ENCODE results near the gene ZNF236. TPM values are rescaled to one million over a fixed set of nuclear protein-coding genes. Genes with fewer than 3 reads are reported as not detected.

The ZNF236 gene
- polyA plus RNA-seq, 3 donors from 2014 or later = 2.2 to 11.5 (median 3.4) TPM

DNA sequence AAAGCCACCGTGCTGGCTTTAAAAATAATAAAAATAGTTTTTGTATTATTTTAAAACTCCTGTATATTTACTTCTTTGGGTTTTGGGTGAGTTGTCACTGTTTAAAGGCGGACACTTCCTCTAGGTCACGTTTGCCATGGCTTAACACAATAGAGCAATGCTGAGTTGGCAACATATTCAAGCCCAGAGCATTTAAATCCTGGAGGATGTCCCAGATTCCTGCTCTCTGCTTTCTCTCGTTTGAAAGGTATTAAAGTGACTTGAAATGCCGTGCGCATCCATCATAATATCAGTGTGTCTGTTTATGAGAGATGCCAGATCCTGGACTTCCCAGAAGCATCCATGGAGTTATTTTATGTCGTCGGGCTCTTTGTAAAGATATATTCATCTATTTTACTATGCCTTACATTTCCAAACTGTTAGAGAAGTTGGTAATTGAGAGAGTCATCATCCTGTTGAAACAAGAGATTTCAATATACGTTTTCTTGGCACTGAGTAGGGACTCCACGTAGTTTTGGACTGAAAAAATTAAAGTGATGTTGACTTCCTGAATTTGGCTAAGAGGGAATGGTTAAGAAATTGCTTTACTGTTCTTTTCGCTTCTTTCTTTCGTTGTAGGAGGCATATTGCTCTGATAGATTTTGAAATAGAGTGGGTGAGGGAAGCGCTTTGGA, 150.6 kb downstream of the ZNF236 start:
- H3K27ac Mint-ChIP-seq = no peak overlapping the region
- no peak overlapping the region for H3K4me3 Mint-ChIP-seq
- no peaks in the 10 kb centered on the region for H3K9me3 Mint-ChIP-seq
- H3K27me3 Mint-ChIP-seq (ENCODE audit: low read depth in 3 of 3) = peaks cover 0 to 2% (median 0%) of the 10 kb centered on the region in 3 donors
- DNase-seq = no peak
- no peaks in the 10 kb centered on the region for H3K4me1 Mint-ChIP-seq
- peaks cover 6 to 19% (median 8%) of the 10 kb centered on the region in 3 donors for H3K36me3 Mint-ChIP-seq

DNA sequence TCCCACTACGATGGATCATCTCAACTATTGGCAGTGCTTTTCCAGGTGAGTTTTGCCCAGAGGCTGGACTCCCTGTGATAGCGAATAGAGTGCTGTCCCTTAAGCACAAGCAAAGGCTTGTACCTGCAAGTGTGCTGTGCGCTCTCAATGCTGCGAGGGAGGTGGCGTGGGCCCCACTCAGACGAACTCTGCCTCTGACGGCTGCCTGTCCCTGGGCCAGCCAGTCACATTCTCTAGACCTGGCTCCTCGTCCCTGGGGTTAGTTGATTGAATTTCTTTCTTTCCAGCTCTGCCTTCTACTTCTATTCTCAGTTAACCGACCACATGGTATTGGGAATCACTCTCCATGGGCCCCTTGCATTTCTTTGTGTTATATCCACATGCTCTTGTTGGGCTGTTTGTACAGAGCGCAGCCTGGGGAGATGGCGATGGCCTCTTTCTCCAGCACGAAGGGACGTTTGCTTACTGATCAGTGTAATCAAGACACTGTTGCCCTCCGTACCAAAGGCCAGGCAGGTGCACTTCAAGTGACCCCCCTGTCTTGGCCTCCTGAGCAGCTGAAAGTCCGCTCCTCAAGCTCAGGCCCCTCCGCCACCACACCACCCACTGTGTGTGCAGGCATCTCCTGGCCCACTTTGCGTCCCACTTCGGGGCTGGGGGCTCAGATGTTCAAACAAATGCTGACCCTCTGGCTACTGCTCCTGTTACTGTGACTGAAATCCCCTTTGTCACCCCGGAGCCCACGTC, 151.3 kb downstream of the ZNF236 start:
- H3K4me3 Mint-ChIP-seq = no peak overlapping the region
- peaks cover 0 to 6% (median 2%) of the 10 kb centered on the region in 3 donors for H3K27me3 Mint-ChIP-seq (ENCODE audit: low read depth in 3 of 3)
- no peak overlapping the region for H3K27ac Mint-ChIP-seq

DNA sequence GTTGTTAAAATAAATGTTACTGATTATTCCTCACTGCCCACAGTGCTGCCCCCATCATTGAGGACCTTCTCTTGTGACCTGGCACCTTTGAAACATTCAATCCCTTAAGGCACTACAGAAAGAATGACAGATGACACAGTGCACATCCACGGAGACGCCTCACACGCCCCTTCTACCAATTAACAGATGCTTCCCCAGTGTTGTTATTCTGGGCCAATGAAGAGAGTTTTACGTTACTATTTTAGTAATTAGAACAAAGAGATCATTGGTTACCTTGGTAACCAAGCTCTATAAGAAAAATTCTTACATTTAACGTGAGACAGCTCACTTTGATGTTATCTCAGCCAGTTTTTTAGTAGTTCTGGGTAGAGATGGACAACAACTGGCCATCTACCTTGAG, 152.0 kb downstream of the ZNF236 start:
- Mint-ChIP-seq H3K9me3 (no peaks in the 10 kb centered on the region), H3K4me3 (no peak overlapping the region), H3K27me3 (ENCODE audit: low read depth in 3 of 3) (peaks cover 2 to 10% (median 3%) of the 10 kb centered on the region in 3 donors), H3K4me1 (no peaks in the 10 kb centered on the region), H3K27ac (no peak overlapping the region), H3K36me3 (peaks cover 6 to 23% (median 7%) of the 10 kb centered on the region in 3 donors)
- DNase-seq = no peak

More for the DNA sequence above, 151.3 kb downstream of the ZNF236 start:
- H3K9me3 Mint-ChIP-seq = no peaks in the 10 kb centered on the region
- no peaks in the 10 kb centered on the region for H3K4me1 Mint-ChIP-seq
- H3K36me3 Mint-ChIP-seq = peaks cover 5 to 22% (median 7%) of the 10 kb centered on the region in 3 donors
- DNase-seq = no peak

DNA sequence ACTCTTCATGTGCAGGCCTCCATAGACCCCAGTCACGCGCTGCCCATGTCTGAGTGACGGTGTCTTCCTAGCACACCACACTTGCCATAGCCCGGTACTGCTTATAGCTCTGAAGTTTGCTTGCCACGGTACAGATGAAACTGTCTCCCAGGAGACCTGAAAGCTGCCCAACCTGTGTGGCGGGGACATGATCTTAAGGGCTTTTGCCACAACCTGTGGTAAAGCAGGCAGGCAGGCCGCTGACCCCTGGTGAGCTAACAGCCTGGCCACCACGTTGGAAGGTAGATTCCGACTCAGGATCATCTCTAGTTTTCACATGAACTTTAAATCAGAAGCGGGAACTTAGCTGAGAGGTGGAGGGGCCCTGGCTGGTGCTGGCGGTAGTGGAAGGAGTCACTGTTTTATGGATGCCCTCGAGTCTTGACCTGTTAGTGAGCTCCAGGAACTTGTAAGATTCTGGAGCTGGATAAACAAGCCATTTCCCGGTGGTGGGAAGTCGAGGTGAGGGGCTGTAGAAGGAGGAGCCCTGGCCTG, 153.3 kb downstream of the ZNF236 start:
- Mint-ChIP-seq H3K4me1 (no peaks in the 10 kb centered on the region), H3K27me3 (ENCODE audit: low read depth in 3 of 3) (peaks cover 2 to 13% (median 3%) of the 10 kb centered on the region in 3 donors), H3K9me3 (no peaks in the 10 kb centered on the region), H3K4me3 (no peak overlapping the region), H3K36me3 (peaks cover 10 to 27% (median 14%) of the 10 kb centered on the region in 3 donors), H3K27ac (peak overlapping the region in 1 of 6 donors; percentile 40)
- no peak for DNase-seq

DNA sequence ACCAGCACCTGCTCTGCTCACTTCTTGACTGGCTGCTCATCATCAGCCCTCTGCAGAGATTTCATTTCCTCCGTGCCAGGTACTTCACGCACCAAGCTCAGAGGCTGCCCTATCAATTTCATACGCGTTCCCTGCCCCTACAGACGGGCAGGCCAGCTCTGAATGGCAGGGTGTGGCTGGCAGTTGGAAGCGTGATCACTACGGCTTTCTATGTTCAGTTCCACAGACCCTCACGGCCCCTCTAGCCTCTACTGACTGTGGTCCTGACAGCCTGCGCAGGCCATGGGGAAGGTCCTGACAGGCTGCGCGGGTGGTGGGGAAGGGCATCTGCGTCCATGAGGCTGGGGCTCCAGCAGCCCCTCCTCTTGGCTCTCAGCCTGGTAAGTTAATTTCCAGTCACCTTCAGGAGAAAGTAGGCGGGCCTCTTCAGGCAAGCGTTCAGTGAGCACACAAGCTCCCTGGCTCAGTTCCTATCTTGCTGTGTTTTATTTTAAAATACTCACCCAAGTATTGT, 154.8 kb downstream of the ZNF236 start:
- Mint-ChIP-seq H3K36me3 (peaks cover 10 to 24% (median 14%) of the 10 kb centered on the region in 3 donors), H3K9me3 (no peaks in the 10 kb centered on the region), H3K4me3 (no peak overlapping the region), H3K27me3 (ENCODE audit: low read depth in 3 of 3) (peaks cover 2 to 16% (median 3%) of the 10 kb centered on the region in 3 donors), H3K4me1 (no peaks in the 10 kb centered on the region), H3K27ac (no peak overlapping the region)
- DNase-seq = no peak

DNA sequence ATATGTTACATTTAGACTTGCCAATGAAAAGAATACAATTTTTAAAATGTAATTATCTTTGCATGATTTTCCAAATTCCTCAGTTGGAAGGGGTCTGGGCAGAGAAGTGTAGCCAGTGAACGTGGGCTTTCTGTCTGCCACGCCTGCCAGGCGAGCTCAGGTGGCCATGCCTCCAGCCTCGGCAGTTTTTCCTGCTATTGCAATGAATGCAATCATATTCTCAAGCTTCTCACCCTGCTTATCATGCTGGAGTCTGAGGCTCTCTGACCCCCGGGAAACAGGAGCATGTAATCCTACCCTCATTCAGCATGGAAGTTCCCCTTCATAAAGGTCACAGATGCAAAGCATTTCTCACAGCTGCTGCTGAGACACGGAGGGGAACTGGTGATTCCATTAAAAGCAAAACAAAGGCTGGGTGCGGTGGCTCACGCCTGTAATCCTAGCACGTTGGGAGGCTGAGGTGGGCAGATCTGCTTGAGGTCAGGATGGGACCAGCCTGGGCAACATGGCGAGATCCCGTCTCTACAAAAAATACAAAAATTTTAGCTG, 155.4 kb downstream of the ZNF236 start:
- Mint-ChIP-seq H3K27me3 (ENCODE audit: low read depth in 3 of 3) (peaks cover 3 to 16% (median 4%) of the 10 kb centered on the region in 3 donors), H3K4me1 (no peaks in the 10 kb centered on the region), H3K27ac (no peak overlapping the region), H3K9me3 (no peaks in the 10 kb centered on the region), H3K4me3 (no peak overlapping the region), H3K36me3 (peaks cover 10 to 24% (median 14%) of the 10 kb centered on the region in 3 donors)
- DNase-seq = no peak

DNA sequence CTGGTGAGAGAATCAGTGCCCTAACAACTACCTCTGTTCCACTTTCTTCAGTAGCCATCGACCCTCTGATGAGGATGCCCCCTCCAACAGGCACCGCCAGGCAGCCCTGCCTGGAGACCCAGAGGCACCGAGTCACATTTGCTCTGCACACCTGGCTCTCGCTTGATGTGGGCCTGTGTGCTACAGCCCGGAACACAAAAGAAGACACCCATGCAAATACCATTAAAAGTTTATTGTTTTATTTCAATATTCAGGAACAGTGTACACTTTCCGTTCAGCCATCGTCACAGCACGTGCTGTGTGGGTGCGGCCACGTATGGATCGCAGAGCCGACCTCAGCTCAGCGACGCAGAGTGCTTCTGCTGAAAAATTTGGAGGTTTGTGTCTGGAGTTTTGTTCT, 156.3 kb downstream of the ZNF236 start:
- Mint-ChIP-seq H3K27ac (peak overlapping the region in 1 of 6 donors; percentile 53), H3K4me3 (no peak overlapping the region), H3K4me1 (peaks cover 7 to 8% of the 10 kb centered on the region in 2 donors), H3K27me3 (ENCODE audit: low read depth in 3 of 3) (peaks cover 4 to 16% (median 6%) of the 10 kb centered on the region in 3 donors), H3K36me3 (peaks cover 10 to 19% (median 14%) of the 10 kb centered on the region in 3 donors), H3K9me3 (no peaks in the 10 kb centered on the region)
- DNase-seq = no peak

DNA sequence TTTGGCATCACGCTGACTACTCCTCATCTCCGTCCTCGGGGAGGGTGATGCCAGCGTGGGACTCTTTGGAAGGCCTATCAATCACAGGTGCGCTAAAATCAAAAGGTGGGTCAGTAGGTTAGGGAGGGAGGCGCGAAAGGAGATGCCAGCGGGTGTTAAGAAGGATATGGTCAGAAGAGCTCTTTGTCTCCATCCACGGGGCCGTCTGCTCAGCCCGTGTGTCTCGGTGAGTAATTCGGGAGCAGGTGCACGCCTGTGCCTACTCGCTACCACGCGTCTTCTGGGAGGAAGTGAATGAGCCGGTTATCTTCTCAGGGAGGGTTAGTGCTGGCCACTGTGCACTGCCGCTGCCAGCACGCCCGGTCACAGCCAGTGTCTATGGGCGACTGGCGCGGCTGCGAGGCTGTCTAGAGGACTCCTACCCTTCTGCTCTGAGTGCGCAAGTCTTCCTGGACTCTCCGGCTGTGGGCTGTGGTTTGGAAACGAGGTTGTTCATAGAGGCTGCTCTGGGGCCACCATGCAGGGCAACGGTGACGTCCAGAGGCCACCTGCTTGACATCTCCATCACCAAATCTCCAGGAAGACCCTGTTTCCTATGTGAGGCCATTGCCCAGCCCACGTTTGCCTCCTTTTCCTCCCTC, 156.9 kb downstream of the ZNF236 start:
- Mint-ChIP-seq H3K36me3 (peaks cover 10 to 16% (median 14%) of the 10 kb centered on the region in 3 donors), H3K4me3 (no peak overlapping the region), H3K27ac (no peak overlapping the region), H3K4me1 (peaks cover 8% of the 10 kb centered on the region in 2 donors), H3K9me3 (no peaks in the 10 kb centered on the region), H3K27me3 (ENCODE audit: low read depth in 3 of 3) (peaks cover 4 to 16% (median 7%) of the 10 kb centered on the region in 3 donors)
- no peak for DNase-seq

DNA sequence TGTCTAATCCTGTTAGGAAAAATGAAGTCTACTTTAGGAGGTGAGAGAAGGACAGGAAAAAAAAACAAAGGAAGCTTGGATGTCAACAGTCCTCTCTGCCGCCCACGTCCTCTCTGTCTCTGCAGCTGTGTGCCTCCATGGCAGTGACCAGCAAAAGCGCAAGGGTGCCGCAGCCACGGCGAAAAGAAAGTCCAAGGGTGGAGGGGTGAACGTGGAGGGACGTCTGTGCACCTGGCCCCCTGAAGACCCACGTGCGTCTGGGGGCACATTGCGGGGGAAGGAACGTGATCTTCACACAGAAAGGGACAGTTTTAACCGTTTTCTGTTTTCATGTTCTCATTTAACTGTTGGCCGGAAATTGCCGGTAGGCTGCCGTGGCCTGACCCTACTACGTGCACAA, 157.5 kb downstream of the ZNF236 start:
- H3K9me3 Mint-ChIP-seq = no peaks in the 10 kb centered on the region
- peaks cover 4 to 16% (median 7%) of the 10 kb centered on the region in 3 donors for H3K27me3 Mint-ChIP-seq (ENCODE audit: low read depth in 3 of 3)
- H3K4me1 Mint-ChIP-seq = peaks cover 8% of the 10 kb centered on the region in 2 donors
- DNase-seq = no peak
- no peak overlapping the region for H3K27ac Mint-ChIP-seq
- peaks cover 10 to 14% (median 13%) of the 10 kb centered on the region in 3 donors for H3K36me3 Mint-ChIP-seq
- no peak overlapping the region for H3K4me3 Mint-ChIP-seq

DNA sequence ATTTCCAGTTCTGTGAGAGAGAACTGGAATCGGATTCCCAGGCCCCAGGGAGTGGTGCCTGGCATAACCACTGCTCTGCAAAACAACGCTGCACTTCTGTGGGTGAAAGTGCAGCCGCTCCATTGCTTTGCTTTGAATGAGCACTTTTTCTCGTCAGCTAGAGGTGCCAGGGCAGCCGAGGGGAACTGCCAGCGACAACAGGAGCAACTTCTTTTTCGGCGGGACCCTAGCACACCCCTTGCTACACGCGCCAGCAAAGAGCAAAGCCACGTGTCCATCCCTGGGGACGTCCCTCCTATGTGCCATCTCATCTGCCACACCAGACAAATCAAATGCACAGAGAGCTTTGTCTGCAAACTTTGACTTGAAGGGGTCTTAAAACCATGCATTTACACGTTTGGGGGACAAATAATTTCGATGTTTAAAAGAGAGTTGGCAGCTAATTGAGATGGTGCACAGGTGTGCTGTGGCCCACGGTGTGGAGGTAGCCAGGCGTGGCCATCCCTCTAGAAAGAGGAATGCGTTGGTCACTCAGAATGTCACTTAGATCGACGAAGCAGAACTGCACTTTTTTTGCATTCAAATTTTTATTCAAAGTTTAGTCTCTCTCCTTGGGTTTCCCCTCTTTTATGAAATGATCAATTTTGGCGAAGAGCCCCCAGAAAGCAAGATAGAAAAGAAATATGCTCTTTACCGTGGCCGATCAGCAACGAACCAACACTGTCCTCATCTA, 158.5 kb downstream of the ZNF236 start:
- peaks cover 3 to 16% (median 7%) of the 10 kb centered on the region in 3 donors for H3K27me3 Mint-ChIP-seq (ENCODE audit: low read depth in 3 of 3)
- no peaks in the 10 kb centered on the region for H3K9me3 Mint-ChIP-seq
- H3K27ac Mint-ChIP-seq = no peak overlapping the region
- H3K4me1 Mint-ChIP-seq = peaks cover 8% of the 10 kb centered on the region in 2 donors
- peaks cover 10 to 14% (median 13%) of the 10 kb centered on the region in 3 donors for H3K36me3 Mint-ChIP-seq
- no peak overlapping the region for H3K4me3 Mint-ChIP-seq
- no peak for DNase-seq

DNA sequence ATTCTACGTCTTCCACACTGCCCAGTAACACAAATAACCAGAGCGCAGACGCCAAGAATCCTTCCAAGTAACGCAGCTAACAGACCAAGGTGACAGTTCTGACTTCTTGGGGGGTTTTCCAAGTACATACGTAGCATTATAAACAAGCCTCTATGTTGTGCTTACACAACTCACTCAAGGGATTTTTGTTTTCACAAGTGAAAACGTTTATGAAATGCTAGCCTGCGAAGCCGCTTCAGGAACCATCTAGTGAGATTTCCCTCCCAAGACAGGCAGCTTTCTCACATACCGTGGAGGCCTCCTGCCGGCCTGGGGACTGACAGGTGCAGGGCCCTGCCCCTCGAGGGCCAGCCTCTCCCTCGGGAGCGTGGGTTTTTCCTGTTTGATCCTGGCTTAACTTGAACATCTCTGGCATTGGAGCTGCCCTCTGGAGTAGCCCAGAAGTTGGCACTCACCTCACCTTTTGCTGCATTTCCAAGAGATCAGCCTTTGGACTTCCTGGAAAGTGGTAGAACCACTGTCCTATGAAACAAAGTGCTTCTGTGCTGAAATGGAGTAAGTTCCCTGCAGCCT, 159.1 kb downstream of the ZNF236 start:
- peak overlapping the region in 1 of 6 donors; percentile 4 for H3K27ac Mint-ChIP-seq
- peaks cover 8% of the 10 kb centered on the region in 2 donors for H3K4me1 Mint-ChIP-seq
- no peak overlapping the region for H3K4me3 Mint-ChIP-seq
- DNase-seq = no peak
- peaks cover 2 to 16% (median 7%) of the 10 kb centered on the region in 3 donors for H3K27me3 Mint-ChIP-seq (ENCODE audit: low read depth in 3 of 3)
- H3K36me3 Mint-ChIP-seq = peaks cover 10 to 14% (median 13%) of the 10 kb centered on the region in 3 donors
- H3K9me3 Mint-ChIP-seq = no peaks in the 10 kb centered on the region

DNA sequence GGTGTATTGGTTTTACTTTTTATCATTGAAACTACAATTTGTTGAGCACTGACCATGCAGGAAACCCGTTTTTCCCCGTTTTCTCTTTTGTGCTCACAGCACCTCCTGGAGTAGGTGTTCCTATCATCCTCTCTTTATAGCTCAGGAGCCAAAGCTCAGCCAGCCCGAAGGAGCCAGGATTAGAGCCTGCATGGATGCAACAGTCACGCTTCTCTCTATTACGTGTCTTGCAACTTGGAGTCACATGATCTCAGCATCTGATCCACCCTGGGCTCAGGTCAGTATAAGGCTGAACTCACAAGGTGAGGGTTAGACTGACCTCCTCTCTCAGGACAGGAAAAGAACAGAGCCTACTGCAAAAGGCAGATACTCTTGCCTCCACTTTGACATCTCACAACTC, 159.7 kb downstream of the ZNF236 start:
- Mint-ChIP-seq H3K4me3 (no peak overlapping the region), H3K27me3 (ENCODE audit: low read depth in 3 of 3) (peaks cover 2 to 16% (median 7%) of the 10 kb centered on the region in 3 donors), H3K36me3 (peaks cover 10 to 17% (median 14%) of the 10 kb centered on the region in 3 donors), H3K27ac (no peak overlapping the region), H3K9me3 (no peaks in the 10 kb centered on the region), H3K4me1 (peaks cover 8% of the 10 kb centered on the region in 2 donors)
- DNase-seq = no peak

All from immature natural killer cell (primary cell).